HepG2 (cell line): ENCODE measurements around the gene ZFAND2B. TPM values are rescaled to one million over a fixed set of nuclear protein-coding genes. Genes with fewer than 3 reads are reported as not detected.

Experiments
- CAMTA2 ChIP-seq: sonication (generic); formaldehyde crosslinking; IDR thresholded peaks from 2 replicates; pipeline ENCODE4 v1.4.0; 2020; ENCODE audit warnings: mild to moderate bottlenecking, missing genetic modification reagents, borderline replicate concordance
- CEBPZ ChIP-seq: IDR thresholded peaks from 2 replicates; pipeline ENCODE4 v1.6.1; 2012; ENCODE audit warnings: low read length, improper control_type of control experiment
- CHD4 ChIP-seq: fragments of 200-600 bp; sonication (generic); IDR thresholded peaks from 2 replicates; pipeline ENCODE4 v1.7.0; 2017; ENCODE audit warnings: mild to moderate bottlenecking, low read length, borderline replicate concordance
- DPF2 ChIP-seq: sonication (generic); formaldehyde crosslinking; IDR thresholded peaks from 2 replicates; pipeline ENCODE4 v1.4.0; 2020; ENCODE audit warnings: mild to moderate bottlenecking, low read depth, missing genetic modification reagents, borderline replicate concordance
- HMGA1 ChIP-seq: sonication (generic); formaldehyde crosslinking; conservative IDR thresholded peaks from 2 replicates; pipeline ENCODE4 v1.4.0; 2020; ENCODE audit warnings: missing genetic modification reagents
- JUN ChIP-seq: sonication (generic); formaldehyde crosslinking; IDR thresholded peaks from 2 replicates; pipeline ENCODE4 v1.4.0; 2020; ENCODE audit warnings: mild to moderate bottlenecking, missing genetic modification reagents
- KLF9 ChIP-seq: IDR thresholded peaks from 2 replicates; pipeline ENCODE4 v1.6.1; 2016; ENCODE audit warnings: low read depth
- MEF2D ChIP-seq: sonication (generic); formaldehyde crosslinking; IDR thresholded peaks from 2 replicates; pipeline ENCODE4 v1.5.1; 2020; ENCODE audit warnings: mild to moderate bottlenecking, missing genetic modification reagents
- MIER2 ChIP-seq: IDR thresholded peaks from 2 replicates; pipeline ENCODE4 v1.6.1; 2016; ENCODE audit warnings: missing biosample characterization, missing genetic modification reagents
- NR0B2 ChIP-seq: sonication (generic); formaldehyde crosslinking; IDR thresholded peaks from 2 replicates; pipeline ENCODE4 v1.4.0; 2020; ENCODE audit warnings: mild to moderate bottlenecking, missing genetic modification reagents
- POLR2AphosphoS5 ChIP-seq: IDR thresholded peaks from 2 replicates; pipeline ENCODE4 v1.6.1; 2012; ENCODE audit warnings: low read depth, low read length
- RFX5 ChIP-seq: IDR thresholded peaks from 2 replicates; pipeline ENCODE4 v1.6.1; 2011; ENCODE audit warnings: low read depth, low read length, improper control_type of control experiment
- SSRP1 ChIP-seq: IDR thresholded peaks from 2 replicates; pipeline ENCODE4 v1.6.1; 2016; ENCODE audit warnings: control low read depth
- XRCC5 ChIP-seq: fragments of 200-400 bp; formaldehyde crosslinking; optimal IDR thresholded peaks from 2 replicates; pipeline ENCODE3; 2017; ENCODE audit warnings: mild to moderate bottlenecking, low read length
- ZBED4 ChIP-seq: sonication (generic); formaldehyde crosslinking; IDR thresholded peaks from 2 replicates; pipeline ENCODE4 v1.4.0; 2020; ENCODE audit warnings: missing genetic modification reagents, borderline replicate concordance
- ZNF329 ChIP-seq: sonication (generic); formaldehyde crosslinking; IDR thresholded peaks from 2 replicates; pipeline ENCODE4 v1.9.0; 2021; ENCODE audit warnings: low read depth, mild to moderate bottlenecking, missing genetic modification reagents
- ZNF550 ChIP-seq: sonication (generic); formaldehyde crosslinking; IDR thresholded peaks from 2 replicates; pipeline ENCODE4 v1.4.0; 2020; ENCODE audit warnings: mild to moderate bottlenecking, missing genetic modification reagents, borderline replicate concordance
- polyA plus RNA-seq, 8 experiments: library from polyadenylated mRNA; depleted of rRNA in 3 of 8; stranded (reverse) in 7 of 8; unstranded in 1 of 8; fragments of >200 nt; fragmentation: Illumina TruSeq in 4 of 8; extraction: Trizol in 4 of 8; gene quantifications; 2 replicates each; pipeline versions ENCODE4 v1.2.1 to v1.2.3, GENCODE V29; 2011 to 2016; ENCODE audit warnings: low read depth in 4 of 8, missing spikeins in 1 of 8, mixed read lengths in 1 of 8; ENCODE audit not compliant: insufficient read depth in 1 of 8
- total RNA-seq, 5 experiments: library from RNA; depleted of rRNA; stranded (reverse); fragments of >200 nt; fragmentation: Illumina TruSeq; extraction: Trizol; gene quantifications; 2 replicates each; pipeline ENCODE4 v1.2.3, GENCODE V29; 2016; ENCODE audit warnings: low read depth in 1 of 5
- TF ChIP-seq, protein P1 (sequence below): sonication (generic); formaldehyde crosslinking; IDR thresholded peaks from 2 replicates; pipeline ENCODE4 v1.4.0; 2020; ENCODE audit warnings: missing genetic modification reagents, low read depth, mild to moderate bottlenecking, borderline replicate concordance
- TF ChIP-seq, protein P2 (sequence below): sonication (generic); formaldehyde crosslinking; IDR thresholded peaks from 2 replicates; pipeline ENCODE4 v1.8.0; 2022; ENCODE audit warnings: missing genetic modification reagents, low read depth, mild to moderate bottlenecking, borderline replicate concordance

ZFAND2B gene
- total and polyA plus RNA-seq, 2 of the 13 experiments (the other 11 are each of a cell fraction or from before 2014, with no cell fraction given), result 53.3 to 115 TPM

GRCh38 chr2:219218732-219219701 lies 12.4 kb downstream of the ZFAND2B start, which contains the start of gene ABCB6 (continued):
- TF ChIP-seq, protein P1, sequence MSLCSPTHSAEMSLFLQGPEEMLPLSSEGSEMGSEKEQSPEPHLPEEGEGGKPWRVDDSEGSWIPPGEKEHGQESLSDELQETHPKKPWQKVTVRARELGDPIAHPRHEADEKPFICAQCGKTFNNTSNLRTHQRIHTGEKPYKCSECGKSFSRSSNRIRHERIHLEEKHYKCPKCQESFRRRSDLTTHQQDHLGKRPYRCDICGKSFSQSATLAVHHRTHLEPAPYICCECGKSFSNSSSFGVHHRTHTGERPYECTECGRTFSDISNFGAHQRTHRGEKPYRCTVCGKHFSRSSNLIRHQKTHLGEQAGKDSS, result no peak; the same call in none of the 2 replicates
- TF ChIP-seq KLF9 (CRISPR knock-in tag), result 0 out of 2 replicates have a peak, but pooled peaks have one; percentile 61
- 0 out of 2 replicates have a peak, but pooled peaks have one; percentile 11 for TF ChIP-seq DPF2 (CRISPR knock-in tag)
- TF ChIP-seq MIER2, result peak; percentile 82
- peak; percentile 86 for TF ChIP-seq ZBED4 (CRISPR knock-in tag)
- peak; percentile 81 for TF ChIP-seq XRCC5
- peak; percentile 98 for TF ChIP-seq POLR2AphosphoS5
- TF ChIP-seq JUN (CRISPR knock-in tag), result peak; percentile 63; the same call in 1 of the 2 replicates
- no peak; the same call in 1 of the 2 replicates for TF ChIP-seq ZNF329 (CRISPR knock-in tag)
- TF ChIP-seq CHD4, result no peak
- TF ChIP-seq RFX5, result peak; percentile 32; the same call in 1 of the 2 replicates
- TF ChIP-seq CAMTA2 (CRISPR knock-in tag), result peak; percentile 98
- peak; percentile 59; the same call in 1 of the 2 replicates for TF ChIP-seq ZNF550 (CRISPR knock-in tag)
- TF ChIP-seq SSRP1 (CRISPR knock-in tag), result no peak; the same call in none of the 2 replicates
- peak; percentile 50; the same call in 1 of the 2 replicates for TF ChIP-seq MEF2D
- TF ChIP-seq CEBPZ, result no peak
- TF ChIP-seq, protein P2, sequence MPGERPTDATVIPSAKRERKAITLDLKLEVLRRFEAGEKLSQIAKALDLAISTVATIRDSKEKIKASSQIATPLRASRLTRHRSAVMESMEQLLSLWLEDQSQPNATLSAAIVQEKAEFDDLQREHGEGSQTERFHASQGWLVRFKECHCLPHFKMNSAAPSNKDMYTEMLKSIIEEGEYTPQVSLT, result 0 out of 2 replicates have a peak, but pooled peaks have one; percentile 70
- peak; percentile 100 for TF ChIP-seq NR0B2 (CRISPR knock-in tag)
- no peak for TF ChIP-seq HMGA1 (CRISPR knock-in tag)
